GM12891 (cell line): ENCODE data around the gene ETFA.

Experiments used
- DNase-seq: peaks from one replicate; pipeline ENCODE4 v3.0.0; 2011; ENCODE audit warnings: low spot score; ENCODE audit not compliant: insufficient read length
- FAIRE-seq: peaks from 2 replicates; lab custom pipeline; 2011; peaks lifted over from hg19 to GRCh38; lab: Jason Lieb, UNC
- PAX5 ChIP-seq: IDR thresholded peaks from 2 replicates; pipeline ENCODE4 v1.6.1; 2011; ENCODE audit warnings: low read length, moderate library complexity, mild to moderate bottlenecking; ENCODE audit not compliant: insufficient read depth, severe bottlenecking
- POLR2A ChIP-seq: IDR thresholded peaks from 2 replicates; pipeline ENCODE4 v1.6.1; 2011; ENCODE audit warnings: low read depth, low read length, control low read depth
- POLR2AphosphoS5 ChIP-seq: IDR thresholded peaks from 2 replicates; pipeline ENCODE4 v1.6.1; 2011; ENCODE audit warnings: low read depth, low read length, control low read depth
- POU2F2 ChIP-seq: IDR thresholded peaks from 2 replicates; pipeline ENCODE4 v1.6.1; 2011; ENCODE audit warnings: low read depth, mild to moderate bottlenecking, control low read depth, low read length, moderate library complexity
- SPI1 ChIP-seq: IDR thresholded peaks from 2 replicates; pipeline ENCODE4 v1.6.1; 2011; ENCODE audit warnings: low read depth, low read length, control low read depth
- TAF1 ChIP-seq: IDR thresholded peaks from 2 replicates; pipeline ENCODE4 v1.6.1; 2011; ENCODE audit warnings: low read depth, low read length, control low read depth

Gene ETFA

DNA sequence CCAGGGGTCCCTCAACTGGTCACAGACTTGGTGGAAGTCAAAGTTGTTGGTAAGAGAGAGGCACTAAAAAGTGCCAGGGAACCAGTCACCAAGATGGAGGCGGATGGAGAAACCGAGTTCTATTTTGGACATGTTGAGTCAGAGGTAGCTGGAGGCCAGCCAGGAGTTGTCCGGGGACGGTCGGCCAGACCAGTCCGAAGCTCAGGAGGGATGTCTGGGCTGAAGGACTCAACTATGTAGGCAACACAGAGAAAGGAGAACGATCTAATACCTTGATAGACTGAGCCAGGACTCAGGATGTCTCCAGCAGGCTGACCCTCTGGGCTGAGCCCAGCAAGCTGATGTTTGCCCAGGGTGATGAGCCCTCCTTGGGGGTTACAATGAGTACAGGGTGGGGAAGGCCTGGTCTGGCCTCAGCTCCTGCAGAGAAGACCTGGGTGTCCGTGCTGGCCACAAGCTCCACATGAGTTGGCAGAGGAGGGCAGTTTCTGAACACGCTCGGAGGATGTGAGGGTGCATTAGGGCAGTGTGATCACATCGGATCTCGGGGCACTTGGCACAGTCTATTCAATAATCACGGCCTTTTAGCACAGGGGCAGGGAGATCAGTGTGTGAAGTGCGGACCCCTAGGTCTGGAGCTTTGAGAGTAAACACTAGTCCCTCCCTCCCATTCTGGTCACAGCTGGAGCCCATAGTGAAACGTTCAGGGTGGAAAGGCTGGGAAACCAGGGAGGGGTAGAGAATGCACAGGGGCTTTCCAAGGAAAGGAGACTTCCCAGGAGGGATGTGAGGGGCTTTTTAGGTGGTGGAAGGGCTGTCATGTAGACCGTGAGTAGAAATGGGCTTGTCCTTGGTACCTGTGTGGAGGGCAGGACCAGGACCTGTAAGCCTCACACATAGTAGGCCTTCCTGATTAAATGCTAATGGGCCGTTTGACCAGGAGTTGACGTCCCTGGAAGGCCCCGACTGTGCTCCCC, 111.9 kb downstream of the ETFA start:
- no peak for TF ChIP-seq POLR2A
- TF ChIP-seq POLR2AphosphoS5, result no peak
- no peak for TF ChIP-seq SPI1
- no peak for TF ChIP-seq TAF1
- TF ChIP-seq POU2F2, result no peak
- no peak for TF ChIP-seq PAX5
- FAIRE-seq (no peak), DNase-seq (no peak)

DNA sequence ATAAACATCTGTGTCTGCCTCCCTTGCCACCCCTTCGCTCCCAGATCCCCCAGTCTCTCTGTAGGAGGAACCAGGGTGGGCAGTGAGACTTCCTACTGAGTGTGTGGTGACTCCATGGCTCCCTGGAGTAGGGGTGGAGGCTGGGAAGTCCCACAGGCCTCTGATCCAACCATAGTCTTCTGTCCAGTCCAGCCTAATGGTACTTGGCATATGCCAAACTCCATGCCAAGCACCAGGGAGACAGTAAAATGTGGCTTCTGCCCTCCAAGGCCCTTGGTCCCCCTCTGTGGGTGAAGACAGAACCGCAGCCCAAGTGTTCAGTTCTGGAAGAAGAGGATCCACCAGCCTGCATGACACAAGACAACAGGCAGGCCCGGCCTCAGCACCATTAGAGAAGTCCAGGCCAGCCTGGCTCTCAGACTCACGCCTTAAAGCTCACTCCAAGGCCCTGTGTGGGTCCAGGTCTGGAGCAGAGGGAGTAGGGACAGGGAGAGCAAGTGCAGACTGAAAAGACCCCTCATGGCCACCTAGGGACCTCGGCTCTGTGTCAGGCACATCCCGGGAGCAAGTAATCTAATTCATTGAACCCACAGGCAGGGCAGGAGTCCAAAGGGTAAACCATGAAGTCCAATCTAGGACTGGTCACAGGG, 112.7 kb downstream of the ETFA start:
- FAIRE-seq (no peak), DNase-seq (no peak)
- TF ChIP-seq POLR2A (no peak), PAX5 (no peak), TAF1 (no peak), POU2F2 (no peak)

DNA sequence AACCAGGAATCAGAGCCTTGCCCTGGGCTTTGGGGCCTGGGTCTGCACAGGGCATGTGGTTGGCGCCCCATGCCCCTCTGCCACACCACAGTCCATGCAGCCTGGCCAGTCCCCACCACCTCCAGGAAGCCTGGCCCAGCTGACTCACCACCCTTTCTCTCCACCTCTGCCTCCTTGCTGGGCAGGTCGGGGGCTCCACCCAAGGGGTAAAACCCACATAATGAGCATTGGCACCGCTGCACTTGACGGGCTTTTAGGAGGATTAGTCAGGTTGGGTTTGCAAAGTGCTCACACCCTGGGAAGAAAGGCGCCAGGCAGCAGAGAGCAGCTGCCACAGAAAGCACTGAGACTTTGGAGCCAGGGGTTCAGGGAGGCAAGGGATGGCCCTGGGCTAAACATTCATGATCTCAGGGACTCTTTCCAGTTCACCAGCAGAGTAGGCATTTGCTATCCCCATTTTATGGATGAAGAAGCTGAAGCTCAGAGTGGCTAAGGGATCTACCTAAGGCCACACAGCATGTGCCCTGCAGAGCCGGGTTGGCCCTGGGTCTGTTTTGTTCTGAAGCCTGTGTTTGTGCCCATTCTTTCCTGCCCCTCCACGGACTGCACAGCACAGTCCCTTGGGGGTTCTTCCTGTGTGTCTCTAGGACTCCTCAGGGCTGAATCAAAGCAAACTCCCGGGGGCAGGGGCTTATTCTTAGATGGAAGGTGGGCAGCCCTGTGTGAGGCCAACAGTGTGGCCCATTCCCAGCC, 113.4 kb downstream of the ETFA start:
- DNase-seq (no peak), FAIRE-seq (no peak)
- TF ChIP-seq TAF1 (no peak), PAX5 (no peak), SPI1 (no peak), POLR2AphosphoS5 (no peak), POLR2A (no peak), POU2F2 (no peak)

DNA sequence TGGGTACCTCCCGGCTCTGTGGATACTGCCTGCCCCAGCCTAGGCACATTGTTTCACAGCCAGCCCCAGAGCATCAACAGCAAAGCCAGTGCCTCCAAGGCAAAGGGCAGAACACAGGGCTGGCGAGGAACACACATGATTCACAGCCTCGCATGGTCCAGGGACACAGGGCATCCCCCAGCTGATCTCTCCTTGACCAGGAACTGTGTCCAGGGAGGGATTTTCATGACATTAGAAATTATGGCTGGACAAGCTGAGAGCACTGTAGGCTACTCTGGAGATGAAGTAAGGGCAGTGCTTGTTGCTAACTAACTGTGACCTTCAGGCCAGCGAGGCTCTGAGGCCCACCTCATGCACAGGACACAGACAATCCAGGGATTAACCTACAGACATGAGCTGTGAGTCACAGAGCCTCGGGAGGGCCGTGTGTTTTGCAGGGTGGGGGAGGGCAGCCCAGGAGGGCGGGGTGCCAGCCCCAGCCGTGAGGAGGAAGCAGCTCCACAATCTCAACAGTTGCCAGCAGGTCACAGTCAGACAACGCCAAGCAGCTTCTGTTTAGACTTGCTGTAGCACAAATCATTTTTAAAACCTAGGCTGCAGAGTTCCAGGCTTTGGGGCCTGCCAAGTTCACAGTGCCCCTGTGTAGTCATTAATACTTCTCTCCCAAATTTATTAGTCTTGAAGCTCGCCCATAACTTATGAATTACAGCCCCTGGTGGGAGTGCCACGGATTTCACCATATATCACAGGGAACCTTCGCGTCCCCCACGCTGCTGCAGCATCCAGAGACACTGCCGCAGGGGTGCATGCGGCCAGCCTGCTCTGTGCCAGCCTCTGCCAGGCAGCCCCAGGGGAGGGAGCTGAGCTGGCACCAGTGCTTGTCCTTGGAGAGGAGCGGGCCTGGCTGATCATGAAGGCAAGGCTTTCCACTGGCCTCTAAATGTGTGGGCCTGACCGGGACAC, 114.7 kb downstream of the ETFA start:
- DNase-seq (no peak), FAIRE-seq (no peak)
- TF ChIP-seq PAX5, result no peak
- TF ChIP-seq POU2F2, result no peak
- TF ChIP-seq POLR2A, result no peak
- TF ChIP-seq SPI1, result no peak
- TF ChIP-seq TAF1, result no peak
- TF ChIP-seq POLR2AphosphoS5, result no peak

DNA sequence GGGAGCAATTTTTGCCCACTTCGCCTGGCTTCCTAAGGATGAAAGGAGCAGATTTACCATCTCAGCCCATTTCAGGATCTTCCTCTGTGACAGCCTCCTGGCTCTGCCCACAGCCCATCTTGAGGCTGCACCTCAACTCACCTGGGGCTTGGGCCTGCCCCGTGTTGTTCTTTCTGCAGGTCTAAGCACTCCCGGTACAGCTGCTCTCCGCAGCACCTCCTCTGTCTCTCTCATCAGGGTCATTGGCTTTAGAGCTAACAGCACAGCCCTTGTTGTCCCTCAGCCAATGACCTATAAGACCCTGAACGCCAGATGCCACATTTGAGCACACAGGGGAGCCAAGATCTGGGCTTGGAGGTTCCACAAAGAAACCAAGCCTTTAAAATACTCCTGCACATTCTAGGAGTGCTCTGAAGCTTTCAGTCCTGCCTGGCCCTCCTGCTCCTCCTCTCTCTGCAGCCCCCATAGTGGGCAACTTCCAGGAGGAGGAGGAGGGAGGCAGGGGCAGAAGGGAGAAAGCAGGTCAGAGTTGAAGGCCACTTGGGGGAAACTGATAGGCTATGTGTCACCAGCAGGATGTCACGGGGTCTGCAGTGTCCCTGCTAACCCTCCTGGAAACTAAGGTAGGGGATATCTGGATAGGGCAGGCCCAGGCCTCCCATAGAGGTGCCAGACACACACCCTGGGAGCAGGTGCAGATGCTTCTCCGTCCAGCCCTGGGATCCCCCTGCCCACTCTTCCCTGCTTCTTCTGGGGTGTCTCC, 115.6 kb downstream of the ETFA start:
- TF ChIP-seq PAX5, result no peak
- no peak for TF ChIP-seq SPI1
- no peak for TF ChIP-seq POU2F2
- FAIRE-seq (no peak), DNase-seq (no peak)

DNA sequence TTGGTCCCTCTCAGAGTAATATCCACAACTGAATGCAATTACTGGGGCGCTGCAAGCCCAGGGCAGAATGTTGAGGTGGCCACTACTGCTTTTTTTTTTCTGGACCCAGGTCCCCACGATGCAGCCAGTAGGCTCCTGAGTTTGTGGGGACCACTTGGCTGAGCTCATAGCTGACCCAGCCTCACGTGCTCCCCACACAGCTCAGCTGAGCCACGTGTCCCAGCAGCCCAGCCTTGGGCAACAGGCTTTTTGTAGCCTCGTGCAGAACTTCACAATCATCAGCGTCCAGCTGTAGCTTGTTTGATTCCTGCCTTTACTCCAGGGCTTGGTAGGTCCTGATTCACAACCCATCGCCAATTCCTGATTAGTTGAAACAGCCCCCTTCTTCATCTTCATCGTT, 117.3 kb downstream of the ETFA start:
- TF ChIP-seq PAX5, result no peak
- TF ChIP-seq POU2F2, result no peak
- TF ChIP-seq SPI1, result no peak
- TF ChIP-seq POLR2A, result no peak
- TF ChIP-seq POLR2AphosphoS5, result no peak
- no peak for TF ChIP-seq TAF1
- FAIRE-seq (no peak), DNase-seq (no peak)

DNA sequence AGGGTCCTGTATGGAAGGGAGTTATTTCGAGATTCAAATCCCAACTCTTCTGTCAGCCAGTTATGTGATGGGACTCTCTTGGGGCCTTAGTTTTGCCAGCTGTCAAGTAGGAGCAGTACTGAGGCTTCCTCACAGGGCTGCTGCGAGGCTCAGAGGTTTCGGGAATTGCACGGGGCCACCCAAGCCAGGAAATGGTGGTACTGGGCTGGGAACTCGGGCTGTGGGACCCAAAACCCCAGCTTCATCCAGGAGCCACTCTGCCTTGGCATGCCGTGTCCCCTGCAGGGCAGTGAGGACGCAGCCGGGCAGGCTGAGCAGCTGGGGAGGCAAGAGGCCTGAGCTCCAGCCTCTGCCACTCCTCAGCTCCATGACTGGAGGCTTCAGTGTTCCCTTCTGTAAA, 118.6 kb downstream of the ETFA start:
- TF ChIP-seq SPI1 (no peak), POU2F2 (no peak), POLR2AphosphoS5 (no peak)
- DNase-seq (no peak), FAIRE-seq (no peak)

DNA sequence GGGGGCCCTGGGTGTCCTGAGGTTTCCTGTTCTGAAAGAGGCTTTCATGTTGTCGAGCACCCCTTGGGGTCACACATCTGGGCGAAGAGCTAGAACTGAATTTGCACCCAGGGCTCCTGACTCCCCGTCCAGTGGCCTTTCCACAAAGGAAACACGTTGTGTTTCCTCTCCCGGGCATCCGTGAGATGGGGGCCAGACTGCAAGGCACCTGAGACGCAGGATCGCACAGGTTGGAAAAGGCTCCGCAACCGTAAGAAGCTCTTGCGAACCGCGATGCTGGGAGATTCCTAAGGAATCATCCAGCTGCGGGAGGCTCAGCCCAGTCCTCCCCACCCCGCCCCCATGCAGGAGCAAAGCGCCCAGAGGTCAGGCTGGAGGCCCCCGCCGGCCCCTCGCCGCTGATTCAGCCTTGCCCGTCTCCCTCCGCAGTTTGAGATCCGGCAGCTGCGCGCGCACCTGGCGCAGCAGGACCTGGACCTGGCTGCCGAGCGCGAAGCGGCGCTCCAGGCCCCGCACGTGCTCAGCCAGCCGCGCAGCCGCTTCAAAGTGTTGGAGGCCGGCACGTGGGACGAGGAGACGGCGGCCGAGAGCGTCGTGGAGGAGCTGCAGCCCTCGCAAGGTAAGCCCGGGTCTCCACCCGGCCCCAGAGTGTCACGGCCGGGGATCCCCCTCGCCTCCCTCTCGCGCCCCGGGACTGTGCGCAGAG, 119.6 kb downstream of the ETFA start:
- TF ChIP-seq PAX5 (no peak), POLR2AphosphoS5 (no peak), POLR2A (no peak), SPI1 (no peak), TAF1 (no peak), POU2F2 (no peak)
- FAIRE-seq (no peak), DNase-seq (no peak)
